Sigmoid colon (tissue), 3 donors: ENCODE data around the gene AASS.

ENCODE experiments used
- POLR2A ChIP-seq, 2 donors: fragments of 450-650 bp; IDR thresholded peaks; one replicate each; pipeline ENCODE4 v1.6.1; 2016; ENCODE audit warnings: antibody characterized with exemption in 2 of 2, mild to moderate bottlenecking in 2 of 2, moderate library complexity in 2 of 2
- TF ChIP-seq, protein P1 (sequence below), 4 experiments: fragments of 450-650 bp in 3 of 4; fragments of 200-600 bp in 1 of 4; IDR thresholded peaks; one replicate each; pipeline ENCODE4 v1.5.1; 2016 to 2019; ENCODE audit warnings: antibody characterized with exemption in 4 of 4, mild to moderate bottlenecking in 3 of 4, moderate library complexity in 2 of 4

DNA sequence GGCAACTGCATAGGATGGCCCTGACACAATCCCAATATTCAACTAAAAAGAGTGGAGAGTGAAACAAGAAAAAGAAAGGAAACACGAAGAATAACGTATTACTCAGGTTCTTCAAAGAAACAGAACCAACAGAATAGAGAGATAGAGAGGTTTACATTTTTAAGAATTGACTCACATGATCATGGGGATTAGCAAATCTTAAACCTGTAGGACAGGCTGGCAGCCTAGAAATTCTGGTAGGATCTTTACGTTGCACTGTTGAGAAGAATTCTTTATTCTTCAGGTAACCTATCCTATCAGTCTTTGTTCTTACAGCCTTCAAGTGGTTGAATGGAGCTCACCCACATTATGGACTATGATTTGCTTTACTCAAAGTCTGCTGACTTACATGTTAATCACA, 103.9 kb downstream of the AASS start:
- no peak for TF ChIP-seq POLR2A (IDR thresholded peaks at IDR 0.05)
- TF ChIP-seq, protein P1, sequence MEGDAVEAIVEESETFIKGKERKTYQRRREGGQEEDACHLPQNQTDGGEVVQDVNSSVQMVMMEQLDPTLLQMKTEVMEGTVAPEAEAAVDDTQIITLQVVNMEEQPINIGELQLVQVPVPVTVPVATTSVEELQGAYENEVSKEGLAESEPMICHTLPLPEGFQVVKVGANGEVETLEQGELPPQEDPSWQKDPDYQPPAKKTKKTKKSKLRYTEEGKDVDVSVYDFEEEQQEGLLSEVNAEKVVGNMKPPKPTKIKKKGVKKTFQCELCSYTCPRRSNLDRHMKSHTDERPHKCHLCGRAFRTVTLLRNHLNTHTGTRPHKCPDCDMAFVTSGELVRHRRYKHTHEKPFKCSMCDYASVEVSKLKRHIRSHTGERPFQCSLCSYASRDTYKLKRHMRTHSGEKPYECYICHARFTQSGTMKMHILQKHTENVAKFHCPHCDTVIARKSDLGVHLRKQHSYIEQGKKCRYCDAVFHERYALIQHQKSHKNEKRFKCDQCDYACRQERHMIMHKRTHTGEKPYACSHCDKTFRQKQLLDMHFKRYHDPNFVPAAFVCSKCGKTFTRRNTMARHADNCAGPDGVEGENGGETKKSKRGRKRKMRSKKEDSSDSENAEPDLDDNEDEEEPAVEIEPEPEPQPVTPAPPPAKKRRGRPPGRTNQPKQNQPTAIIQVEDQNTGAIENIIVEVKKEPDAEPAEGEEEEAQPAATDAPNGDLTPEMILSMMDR (IDR thresholded peaks at IDR 0.05): no peak
